ENCODE measurements around the gene PSD2. TPM values are rescaled to one million over a fixed set of nuclear protein-coding genes. Genes with fewer than 3 reads are reported as not detected.
A peak's percentile ranks its signal among the peaks of the same experiment; 100 is the strongest.

PSD2 gene
- total and polyA plus RNA-seq, 2 of the 13 experiments (the other 11 are each of a cell fraction or from before 2014, with no cell fraction given): 0.07 TPM; not detected in 1

GRCh38 chr5:139787568-139788293, 7.9 kb upstream of the PSD2 start:
- intact Hi-C loops (cut with micrococcal nuclease; ENCODE audit: unreplicated experiment): loop anchor here (1.0 to 5.0 kb wide), 4 partner anchors 57 to 370 kb away; no protein-coding TSS in a partner anchor
- ChIA-PET POLR2A (interaction anchor here (1.4 to 1.6 kb wide), 3 partner anchors 11 to 61 kb away, joined by 3 to 5 read pairs (median 3); no protein-coding TSS in a partner anchor), CTCF (ENCODE audit: low intra/inter-chr PET ratio, low total read pairs) (interaction anchor here (1.1 to 3.6 kb wide), 5 partner anchors 57 to 369 kb away, joined by 3 to 45 read pairs (median 28); no protein-coding TSS in a partner anchor)
- Histone ChIP-seq H3K4me1 (ENCODE audit: insufficient read depth, low read length) (peaks cover 14% of the 10 kb centered on the region), H3K9ac (ENCODE audit: insufficient read depth, low read depth, low read length) (peak overlapping the region; percentile 59), H3K9me3 (ENCODE audit: low read length) (no peaks in the 10 kb centered on the region), H3K79me2 (ENCODE audit: insufficient read depth, low read length) (no peaks in the 10 kb centered on the region), H3K27ac (ENCODE audit: extremely low read length, insufficient read depth, low read length) (no peak overlapping the region), H3K36me3 (replicated peaks in 1 of 2; ENCODE audit: control insufficient read depth in 1 of 2, insufficient read depth in 2 of 2, low read length in 2 of 2) (no peaks in the 10 kb centered on the region), H3K4me3 (replicated peaks in 1 of 3; ENCODE audit: insufficient read depth in 1 of 3, low read depth in 2 of 3, low read length in 3 of 3) (peak overlapping the region; percentile 59 to 84 (median 68)), H3K4me2 (ENCODE audit: low read depth, low read length) (peak overlapping the region; percentile 100), H3K27me3 (ENCODE audit: control insufficient read depth in 1 of 2, insufficient read depth in 2 of 2, low read length in 2 of 2) (peaks cover 4 to 34% of the 10 kb centered on the region in 2 experiments; a peak in 4 of 5 replicates), H4K20me1 (ENCODE audit: insufficient read depth, low read length) (no peaks in the 10 kb centered on the region), H2AFZ (ENCODE audit: low read length) (peak overlapping the region; percentile 91)
- ATAC-seq (peak; percentile 84), FAIRE-seq (peak; percentile 49), DNase-seq (ENCODE audit: low spot score) (peak; percentile 66)
- no TSS peak for BruUV-seq (replicated peaks)
- in situ Hi-C loops (cut with HindIII; ENCODE audit: extremely low pct_ligation_motif_present, low pct_unique_long_range_greater_than_20kb): loop anchor here (5.0 kb wide), 3 partner anchors 55 to 360 kb away; no protein-coding TSS in a partner anchor
- 4% methylated on average over 14 of the region's 57 CpGs for WGBS (ENCODE audit: low lambda C conversion rate)
- TF ChIP-seq HMG20A (CRISPR knock-in tag; IDR thresholded peaks at IDR 0.05; ENCODE audit: borderline replicate concordance): no peak
- no peak for TF ChIP-seq ZBTB39 (CRISPR knock-in tag; IDR thresholded peaks at IDR 0.05)
- no peak for TF ChIP-seq ZNF451 (CRISPR knock-in tag; IDR thresholded peaks at IDR 0.05)
- TF ChIP-seq TCF7L2 (IDR thresholded peaks at IDR 0.05; ENCODE audit: low read depth, low read length): no peak
- no peak for TF ChIP-seq E2F2 (CRISPR knock-in tag; IDR thresholded peaks at IDR 0.05; ENCODE audit: borderline replicate concordance)
- no peak for TF ChIP-seq FOXO1 (CRISPR knock-in tag; IDR thresholded peaks at IDR 0.05)
- no peak for TF ChIP-seq FOXP1 (IDR thresholded peaks at IDR 0.05)
- no peak for TF ChIP-seq FOXP1 (CRISPR knock-in tag; IDR thresholded peaks at IDR 0.05)
- no peak for TF ChIP-seq FIP1L1 (IDR thresholded peaks at IDR 0.05; ENCODE audit: borderline replicate concordance, insufficient read depth, low read depth, low read length)
- no peak for TF ChIP-seq ZNF362 (CRISPR knock-in tag; IDR thresholded peaks at IDR 0.05; ENCODE audit: borderline replicate concordance)
- TF ChIP-seq ZNF569 (CRISPR knock-in tag; IDR thresholded peaks at IDR 0.05; ENCODE audit: borderline replicate concordance): no peak
- no peak for TF ChIP-seq ZNF468 (CRISPR knock-in tag; IDR thresholded peaks at IDR 0.05)
- TF ChIP-seq POGK (CRISPR knock-in tag; conservative IDR thresholded peaks at IDR 0.05): no peak
- TF ChIP-seq ZNF704 (CRISPR knock-in tag; IDR thresholded peaks at IDR 0.05; ENCODE audit: borderline replicate concordance): no peak
- TF ChIP-seq CREBL2 (CRISPR knock-in tag; IDR thresholded peaks at IDR 0.05; ENCODE audit: borderline replicate concordance): no peak

All from HepG2 (cell line).